Stimulated activated naive B cell treated with anti-CD40 and anti-IgM and Interleukin-4, amounts not matched to agents 10 μg/mL and 1 μg/mL and 100 μg/mL, for 72 hours (primary cell): ENCODE measurements around the gene WDR93.

ENCODE experiments used
- ATAC-seq, 2 donors: fragments of 150-1000 bp; cut with Tn5 transposase; replicated peaks; 2 replicates each; pipeline ENCODE4 v1.10.0; 2021; ENCODE audit warnings: moderate library complexity in 1 of 2
- DNase-seq: peaks from one replicate; pipeline ENCODE4 v3.0.0; 2021
- H3K27ac Mint-ChIP-seq: one replicate; pipeline ENCODE4 v1.8.0; 2022; ENCODE audit warnings: mild to moderate bottlenecking, mixed read lengths
- H3K27me3 Mint-ChIP-seq, 2 donors: one replicate each; pipeline ENCODE4 v1.8.0; 2022; ENCODE audit warnings: mixed read lengths in 2 of 2
- H3K36me3 Mint-ChIP-seq, 2 donors: one replicate each; pipeline ENCODE4 v1.8.0; 2022; ENCODE audit warnings: mixed read lengths in 2 of 2, mild to moderate bottlenecking in 1 of 2
- H3K4me1 Mint-ChIP-seq, 2 donors: one replicate each; pipeline ENCODE4 v1.8.0; 2022; ENCODE audit warnings: mixed read lengths in 2 of 2, mild to moderate bottlenecking in 1 of 2
- H3K4me3 Mint-ChIP-seq, 2 donors: one replicate each; pipeline ENCODE4 v1.8.0; 2022; ENCODE audit warnings: mild to moderate bottlenecking in 2 of 2, mixed read lengths in 2 of 2, moderate library complexity in 1 of 2
- H3K9me3 Mint-ChIP-seq, 2 donors: one replicate each; pipeline ENCODE4 v1.8.0; 2022; ENCODE audit warnings: mixed read lengths in 2 of 2, mild to moderate bottlenecking in 1 of 2

Gene WDR93

DNA sequence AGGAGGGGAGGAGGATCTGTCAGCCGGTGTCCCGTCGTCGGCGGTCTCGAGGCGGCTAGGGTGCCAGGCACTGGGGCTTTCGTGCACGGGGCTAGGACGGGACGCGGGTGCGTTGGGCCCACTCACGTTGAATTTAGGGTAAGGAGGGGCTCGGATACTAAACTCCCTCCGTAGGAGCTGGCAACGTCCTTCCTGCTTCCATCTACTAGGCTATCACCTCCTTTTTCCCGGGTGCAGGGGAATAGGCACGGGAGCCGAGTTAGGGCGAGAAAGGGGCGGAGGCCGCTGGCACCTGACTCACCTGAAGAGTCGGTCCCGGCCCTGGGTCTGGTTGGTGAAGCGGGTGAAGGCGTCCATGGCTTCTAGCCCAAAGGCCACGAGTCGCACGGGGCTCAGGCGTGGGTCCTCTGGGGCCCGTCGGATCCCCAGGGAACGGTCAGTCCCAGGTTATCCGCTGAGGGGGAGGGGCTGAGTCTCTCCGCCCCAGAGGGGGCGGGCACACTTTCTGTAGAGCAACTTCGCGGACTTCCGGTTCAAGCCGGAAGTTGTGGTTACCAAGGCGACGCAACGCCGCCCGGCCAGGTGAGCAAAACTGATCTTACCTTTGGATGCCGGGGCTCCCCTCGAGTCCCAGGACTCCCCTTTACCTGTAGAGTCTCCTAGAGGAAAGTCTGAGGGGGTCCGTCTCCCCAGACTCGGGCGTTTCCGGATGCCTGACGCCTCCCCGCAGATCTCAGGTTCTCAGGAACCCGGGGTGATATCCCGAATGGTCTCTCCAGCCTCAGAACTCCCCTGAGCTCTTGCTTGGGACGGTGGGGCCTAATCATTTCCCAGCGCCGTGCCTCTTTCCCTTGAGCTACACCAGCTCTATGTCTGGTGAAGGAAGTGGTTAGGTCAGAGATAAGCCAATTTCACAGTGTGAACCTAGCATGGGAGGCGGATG is at the start of gene WDR93, which contains the start of gene PEX11A:
WDR93 (plus strand) TSS at position 536 of the 943 bp plus-strand sequence. CDS start 10,936 bp downstream, outside the sequence.
PEX11A (minus strand) TSS at position 479 of the 943 bp plus-strand sequence; CDS start at position 357, 122 bp downstream.
- H3K9me3 Mint-ChIP-seq = peaks cover 0 to 3% of the 10 kb centered on the region in 2 donors
- peak; percentile 78 for DNase-seq
- H3K36me3 Mint-ChIP-seq = peaks cover 0 to 1% of the 10 kb centered on the region in 2 donors
- H3K27ac Mint-ChIP-seq = peak within 1 kb of the TSS; percentile 80
- no peaks in the 10 kb centered on the region for H3K27me3 Mint-ChIP-seq
- peaks cover 4 to 16% of the 10 kb centered on the region in 2 donors for H3K4me1 Mint-ChIP-seq
- peak within 1 kb of the TSS; percentile 88 to 91 for H3K4me3 Mint-ChIP-seq
- peak; percentile 92 to 97 for ATAC-seq

- H3K27ac Mint-ChIP-seq = no peak overlapping the region
- ATAC-seq = peak; percentile 58 to 61
- no peaks in the 10 kb centered on the region for H3K36me3 Mint-ChIP-seq
- no peak for DNase-seq
- H3K27me3 Mint-ChIP-seq = peaks cover 0 to 3% of the 10 kb centered on the region in 2 donors
- peaks cover 0 to 2% of the 10 kb centered on the region in 2 donors for H3K4me1 Mint-ChIP-seq
- no peak overlapping the region for H3K4me3 Mint-ChIP-seq
- no peaks in the 10 kb centered on the region for H3K9me3 Mint-ChIP-seq
Observed at GRCh38 chr15:89641053-89641452, 49.6 kb upstream of the WDR93 start.

DNA sequence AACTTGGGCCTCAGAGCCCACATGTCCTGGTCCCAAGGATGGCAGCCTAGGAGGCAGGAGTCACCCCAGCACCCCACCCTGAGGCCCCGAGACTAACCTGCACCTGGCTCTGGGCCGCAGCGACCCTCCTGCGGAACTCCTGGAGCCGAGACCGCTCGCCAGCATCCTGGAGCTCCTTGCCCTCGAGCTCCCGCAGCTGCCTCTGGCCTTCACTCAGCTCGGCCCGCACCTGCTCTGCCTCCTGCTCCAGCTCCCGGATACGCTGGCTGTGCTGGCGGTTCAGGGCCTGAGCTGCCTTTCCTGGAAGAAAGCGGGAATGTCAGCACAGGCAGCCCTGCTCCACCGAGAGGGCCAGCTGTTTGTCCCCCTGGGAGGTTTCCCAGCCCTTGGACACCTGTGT is 48.5 kb upstream of the WDR93 start:
- Mint-ChIP-seq H3K27me3 (peaks cover 3 to 7% of the 10 kb centered on the region in 2 donors), H3K4me1 (peaks cover 4% of the 10 kb centered on the region in 2 donors), H3K36me3 (no peaks in the 10 kb centered on the region), H3K9me3 (no peaks in the 10 kb centered on the region), H3K27ac (no peak overlapping the region), H3K4me3 (no peak overlapping the region)
- no peak for DNase-seq
- ATAC-seq = no peak

GRCh38 chr15:89645680-89646079 is 44.9 kb upstream of the WDR93 start:
- DNase-seq (no peak), ATAC-seq (no peak)
- Mint-ChIP-seq H3K27me3 (peaks cover 7% of the 10 kb centered on the region in 2 donors), H3K4me3 (no peak overlapping the region), H3K9me3 (no peaks in the 10 kb centered on the region), H3K4me1 (peaks cover 8 to 9% of the 10 kb centered on the region in 2 donors), H3K27ac (no peak overlapping the region), H3K36me3 (no peaks in the 10 kb centered on the region)

- peak; percentile 10 to 12 for ATAC-seq
- Mint-ChIP-seq H3K27me3 (peaks cover 7% of the 10 kb centered on the region in 2 donors), H3K4me3 (no peak overlapping the region), H3K27ac (no peak overlapping the region), H3K9me3 (no peaks in the 10 kb centered on the region), H3K4me1 (peaks cover 6 to 9% of the 10 kb centered on the region in 2 donors), H3K36me3 (no peaks in the 10 kb centered on the region)
- no peak for DNase-seq
Observed at GRCh38 chr15:89646416-89647141, 44.0 kb upstream of the WDR93 start.

DNA sequence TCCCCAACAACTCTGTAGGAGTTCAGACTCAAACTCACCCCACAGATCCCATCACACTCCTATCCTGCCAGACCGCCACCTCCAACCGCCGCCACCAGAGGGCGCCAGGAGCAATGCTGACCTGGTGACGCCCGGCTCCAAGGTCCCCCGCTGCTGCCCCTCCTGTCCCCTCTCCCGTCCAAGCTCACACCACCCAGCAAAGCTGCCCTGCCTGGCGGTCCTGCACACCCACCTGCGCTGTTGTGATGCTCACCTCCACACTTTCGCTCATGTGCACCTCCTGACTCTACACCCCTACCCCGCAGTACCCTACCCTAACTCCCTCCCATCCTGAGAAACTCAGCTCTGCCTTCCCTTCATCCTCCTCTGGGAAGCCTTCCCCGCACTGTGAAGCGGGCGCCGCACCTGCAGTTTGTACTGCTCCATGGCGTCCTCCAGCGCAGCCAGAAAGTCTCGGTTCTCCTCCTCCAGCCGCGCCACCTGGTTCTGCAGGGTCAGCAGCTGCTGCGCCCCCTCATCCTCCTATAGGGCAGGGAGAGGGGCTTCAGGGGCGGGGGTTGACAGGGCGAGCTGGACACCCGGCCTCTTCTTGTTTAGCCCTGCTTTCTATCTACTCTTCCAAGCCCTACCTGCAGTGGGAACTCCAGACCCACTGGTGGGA is 43.3 kb upstream of the WDR93 start:
- no peak overlapping the region for H3K4me3 Mint-ChIP-seq
- no peaks in the 10 kb centered on the region for H3K9me3 Mint-ChIP-seq
- peak; percentile 83 to 88 for ATAC-seq
- peaks cover 7 to 10% of the 10 kb centered on the region in 2 donors for H3K27me3 Mint-ChIP-seq
- peaks cover 6 to 9% of the 10 kb centered on the region in 2 donors for H3K4me1 Mint-ChIP-seq
- H3K36me3 Mint-ChIP-seq = no peaks in the 10 kb centered on the region
- no peak overlapping the region for H3K27ac Mint-ChIP-seq
- DNase-seq = peak; percentile 37

DNA sequence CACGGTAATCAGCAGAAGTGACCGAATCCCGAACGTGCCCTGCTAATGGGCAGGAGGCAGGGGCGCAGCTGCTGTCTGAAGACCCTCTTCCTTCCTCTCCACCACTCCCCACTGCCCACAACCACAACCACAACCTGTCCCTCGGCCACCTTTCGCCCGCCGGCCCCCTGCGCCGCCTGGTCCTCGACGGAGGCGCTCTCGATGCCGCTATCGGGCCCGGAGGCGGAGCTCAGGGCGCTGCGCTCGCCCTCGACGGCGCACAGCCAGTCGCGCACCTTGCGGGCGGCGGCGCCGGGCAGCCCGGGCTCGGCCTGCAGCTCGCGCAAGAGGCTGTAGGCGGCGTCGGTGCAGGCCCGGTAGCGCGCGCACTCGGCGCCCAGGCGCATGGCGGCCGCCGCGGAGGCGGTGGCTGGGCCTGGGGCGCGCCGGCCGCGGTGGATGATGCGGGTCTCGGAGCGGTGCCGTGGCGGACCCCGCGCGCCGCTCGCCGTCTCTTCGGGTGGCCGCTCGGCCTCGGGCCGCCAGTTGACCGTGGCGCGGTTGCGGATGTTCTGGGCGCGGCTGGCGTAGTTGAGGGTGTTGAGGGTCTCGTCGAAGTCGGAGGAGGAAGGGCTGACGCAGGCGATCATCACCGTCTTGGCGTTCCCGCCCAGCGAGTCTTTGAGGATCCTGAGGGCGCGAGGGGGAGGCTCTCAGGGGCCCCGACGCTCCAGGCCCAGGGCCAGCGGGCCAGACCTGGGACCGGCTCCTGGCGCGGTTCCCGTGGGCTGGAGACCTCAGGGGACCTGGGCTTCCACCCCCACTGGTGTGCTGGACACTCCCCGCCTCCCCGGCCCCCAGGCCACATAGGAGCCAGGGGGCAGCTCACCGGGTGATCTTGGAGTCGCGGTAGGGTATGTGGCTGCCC is 42.3 kb upstream of the WDR93 start:
- ATAC-seq = no peak

DNA sequence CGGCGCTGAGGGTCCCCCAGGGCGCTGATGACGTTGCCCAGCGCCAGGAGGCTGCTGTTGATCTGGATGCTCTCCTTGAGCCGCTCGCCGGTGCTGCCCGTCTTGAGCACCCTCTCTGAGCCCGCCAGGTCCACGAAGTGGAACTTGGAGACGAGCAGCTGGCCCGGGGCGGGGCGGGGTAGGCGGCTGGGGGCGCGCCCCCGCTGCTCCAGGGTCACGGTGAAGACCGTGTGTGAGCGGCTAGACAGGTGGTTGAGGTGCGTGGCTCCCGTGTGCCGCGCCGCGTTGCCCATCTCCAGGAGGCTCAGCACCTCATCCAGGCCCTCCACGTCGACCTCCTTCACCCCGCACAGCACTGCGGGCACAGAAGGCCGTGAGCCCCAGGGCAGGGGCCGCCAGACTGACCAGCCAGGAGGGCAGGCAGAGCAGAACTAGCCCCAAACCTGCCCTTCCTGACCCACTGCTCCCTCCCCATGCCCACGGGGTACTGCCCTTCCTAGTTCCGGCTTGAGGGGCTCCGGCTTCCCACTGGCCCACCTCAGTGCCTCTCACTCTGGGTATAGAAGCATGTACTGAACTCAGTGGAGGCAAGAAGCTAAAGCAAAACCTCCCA is 41.5 kb upstream of the WDR93 start:
- Mint-ChIP-seq H3K27ac (no peak overlapping the region), H3K4me1 (peaks cover 6 to 10% of the 10 kb centered on the region in 2 donors), H3K27me3 (peaks cover 18 to 26% of the 10 kb centered on the region in 2 donors), H3K4me3 (no peak overlapping the region), H3K36me3 (no peaks in the 10 kb centered on the region), H3K9me3 (no peaks in the 10 kb centered on the region)
- no peak for DNase-seq
- no peak for ATAC-seq

More for the DNA sequence above, 42.3 kb upstream of the WDR93 start:
- no peak overlapping the region for H3K4me3 Mint-ChIP-seq
- H3K27ac Mint-ChIP-seq = no peak overlapping the region
- H3K36me3 Mint-ChIP-seq = no peaks in the 10 kb centered on the region
- peaks cover 6 to 9% of the 10 kb centered on the region in 2 donors for H3K4me1 Mint-ChIP-seq
- DNase-seq = no peak
- H3K9me3 Mint-ChIP-seq = no peaks in the 10 kb centered on the region
- peaks cover 11 to 18% of the 10 kb centered on the region in 2 donors for H3K27me3 Mint-ChIP-seq

DNA sequence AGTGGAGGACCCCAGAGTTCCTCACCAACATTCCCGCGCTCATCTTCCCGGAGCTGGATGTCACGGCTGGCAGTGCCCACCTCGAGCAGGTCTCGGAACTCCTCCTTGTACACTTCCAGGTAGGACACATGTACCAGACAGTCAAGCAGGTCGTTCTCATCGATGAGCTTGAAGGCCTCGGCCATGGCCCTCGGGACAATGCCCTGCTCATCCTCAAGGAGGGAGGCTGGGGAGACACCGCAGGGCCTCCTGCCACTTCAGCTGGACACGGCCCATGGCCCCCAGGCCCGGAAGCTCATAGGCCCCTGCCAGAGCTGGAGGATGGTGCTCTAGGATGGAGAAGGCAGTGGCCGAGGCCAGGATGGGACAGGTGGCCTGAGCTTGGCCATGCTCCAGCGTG is 40.9 kb upstream of the WDR93 start:
- peaks cover 24 to 32% of the 10 kb centered on the region in 2 donors for H3K27me3 Mint-ChIP-seq
- H3K9me3 Mint-ChIP-seq = no peaks in the 10 kb centered on the region
- ATAC-seq (no peak), DNase-seq (no peak)
- H3K36me3 Mint-ChIP-seq = peaks cover under 1 to 5% of the 10 kb centered on the region in 2 donors
- peaks cover 11 to 16% of the 10 kb centered on the region in 2 donors for H3K4me1 Mint-ChIP-seq
- no peak overlapping the region for H3K27ac Mint-ChIP-seq
- H3K4me3 Mint-ChIP-seq = no peak overlapping the region

DNA sequence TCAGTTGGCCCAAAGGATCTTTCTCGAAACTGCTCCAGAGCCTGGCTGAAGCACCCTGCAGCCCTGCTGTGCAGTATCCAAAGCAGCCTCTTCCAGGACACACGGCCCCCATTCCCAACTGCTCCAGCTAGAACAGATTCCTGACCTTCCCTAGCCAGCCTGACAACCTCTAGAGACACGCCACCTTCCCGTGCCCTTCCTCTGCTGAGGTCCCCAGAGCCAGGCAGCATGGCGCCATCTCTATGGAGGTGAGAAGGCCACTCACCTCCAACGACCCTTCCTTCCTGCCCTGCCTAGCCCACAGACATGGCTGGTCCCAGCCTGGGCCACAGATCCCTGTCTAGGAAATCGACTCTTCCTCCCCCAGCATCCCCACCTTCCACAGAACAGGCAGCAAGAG is 38.5 kb upstream of the WDR93 start:
- H3K27ac Mint-ChIP-seq = no peak overlapping the region
- H3K27me3 Mint-ChIP-seq = peaks cover 33 to 44% of the 10 kb centered on the region in 2 donors
- H3K9me3 Mint-ChIP-seq = no peaks in the 10 kb centered on the region
- peaks cover 13 to 25% of the 10 kb centered on the region in 2 donors for H3K4me1 Mint-ChIP-seq
- DNase-seq = no peak
- peaks cover 1 to 6% of the 10 kb centered on the region in 2 donors for H3K36me3 Mint-ChIP-seq
- no peak overlapping the region for H3K4me3 Mint-ChIP-seq
- no peak for ATAC-seq

- peaks cover 1 to 6% of the 10 kb centered on the region in 2 donors for H3K36me3 Mint-ChIP-seq
- no peak for DNase-seq
- no peak for ATAC-seq
- H3K4me3 Mint-ChIP-seq = no peak overlapping the region
- peaks cover 10 to 20% of the 10 kb centered on the region in 2 donors for H3K4me1 Mint-ChIP-seq
- H3K27me3 Mint-ChIP-seq = peaks cover 30 to 49% of the 10 kb centered on the region in 2 donors
- no peak overlapping the region for H3K27ac Mint-ChIP-seq
- H3K9me3 Mint-ChIP-seq = no peaks in the 10 kb centered on the region
Observed at GRCh38 chr15:89652666-89653065, 37.9 kb upstream of the WDR93 start.

- H3K27me3 Mint-ChIP-seq = peaks cover 30 to 56% of the 10 kb centered on the region in 2 donors
- no peak for DNase-seq
- H3K4me1 Mint-ChIP-seq = peaks cover 10 to 20% of the 10 kb centered on the region in 2 donors
- ATAC-seq = no peak
- H3K36me3 Mint-ChIP-seq = peaks cover 1 to 6% of the 10 kb centered on the region in 2 donors
- no peak overlapping the region for H3K4me3 Mint-ChIP-seq
- H3K27ac Mint-ChIP-seq = no peak overlapping the region
- no peaks in the 10 kb centered on the region for H3K9me3 Mint-ChIP-seq
Observed at GRCh38 chr15:89653578-89653977, 37.0 kb upstream of the WDR93 start.

- Mint-ChIP-seq H3K4me3 (peak overlapping the region; percentile 83 to 88), H3K4me1 (peaks cover 10 to 20% of the 10 kb centered on the region in 2 donors), H3K27ac (peak overlapping the region; percentile 28), H3K9me3 (no peaks in the 10 kb centered on the region), H3K36me3 (peaks cover 1 to 6% of the 10 kb centered on the region in 2 donors), H3K27me3 (peaks cover 33 to 60% of the 10 kb centered on the region in 2 donors)
- DNase-seq (no peak), ATAC-seq (no peak)
Observed at GRCh38 chr15:89654301-89654761, 36.3 kb upstream of the WDR93 start.
